ENCODE measurements around the gene KCNQ1. TPM values are rescaled to one million over a fixed set of nuclear protein-coding genes. Genes with fewer than 3 reads are reported as not detected.

The KCNQ1 gene
- total RNA-seq, 2 donors from 2014 or later: 4.4 to 25.3 TPM

GRCh38 chr11:2762031-2762380 lies 317.2 kb downstream of the KCNQ1 start:
- ATAC-seq (ENCODE audit: insufficient number of reproducible peaks, low FRiP score, low read depth) (no peak), DNase-seq (ENCODE audit: low spot score) (no peak)
- Histone ChIP-seq H3K4me3 (no peak overlapping the region), H3K4me1 (ENCODE audit: control insufficient read depth in 1 of 2, low read depth in 2 of 2) (no peaks in the 10 kb centered on the region), H3K9me3 (no peaks in the 10 kb centered on the region), H3K27me3 (replicated peaks; ENCODE audit: insufficient read depth) (no peaks in the 10 kb centered on the region), H3K27ac (no peak overlapping the region), H3K36me3 (no peaks in the 10 kb centered on the region)
- no peak for TF ChIP-seq CTCF (IDR thresholded peaks at IDR 0.05)

GRCh38 chr11:2762451-2762850 lies 317.6 kb downstream of the KCNQ1 start:
- no peak for ATAC-seq (ENCODE audit: insufficient number of reproducible peaks, low FRiP score, low read depth)
- no peaks in the 10 kb centered on the region for H3K36me3 ChIP-seq
- no peak overlapping the region for H3K4me3 ChIP-seq
- TF ChIP-seq CTCF (IDR thresholded peaks at IDR 0.05): no peak
- H3K27ac ChIP-seq: no peak overlapping the region
- H3K27me3 ChIP-seq (replicated peaks; ENCODE audit: insufficient read depth): no peaks in the 10 kb centered on the region
- no peak for DNase-seq (ENCODE audit: low spot score)
- H3K9me3 ChIP-seq: no peaks in the 10 kb centered on the region
- H3K4me1 ChIP-seq (ENCODE audit: control insufficient read depth in 1 of 2, low read depth in 2 of 2): no peaks in the 10 kb centered on the region

- H3K9me3 ChIP-seq: no peaks in the 10 kb centered on the region
- no peaks in the 10 kb centered on the region for H3K27me3 ChIP-seq (replicated peaks; ENCODE audit: insufficient read depth)
- H3K36me3 ChIP-seq: no peaks in the 10 kb centered on the region
- H3K27ac ChIP-seq: no peak overlapping the region
- H3K4me1 ChIP-seq (ENCODE audit: control insufficient read depth in 1 of 2, low read depth in 2 of 2): no peaks in the 10 kb centered on the region
- no peak overlapping the region for H3K4me3 ChIP-seq
- no peak for TF ChIP-seq CTCF (IDR thresholded peaks at IDR 0.05)
- DNase-seq (ENCODE audit: low spot score) (no peak), ATAC-seq (ENCODE audit: insufficient number of reproducible peaks, low FRiP score, low read depth) (no peak)
Measured at GRCh38 chr11:2763984-2764383, 319.2 kb downstream of the KCNQ1 start.

- Histone ChIP-seq H3K4me1 (ENCODE audit: control insufficient read depth in 1 of 2, low read depth in 2 of 2) (no peaks in the 10 kb centered on the region), H3K9me3 (no peaks in the 10 kb centered on the region), H3K4me3 (no peak overlapping the region), H3K27me3 (replicated peaks; ENCODE audit: insufficient read depth) (no peaks in the 10 kb centered on the region), H3K36me3 (no peaks in the 10 kb centered on the region), H3K27ac (no peak overlapping the region)
- DNase-seq (ENCODE audit: low spot score) (no peak), ATAC-seq (ENCODE audit: insufficient number of reproducible peaks, low FRiP score, low read depth) (no peak)
- no peak for TF ChIP-seq CTCF (IDR thresholded peaks at IDR 0.05)
Measured at GRCh38 chr11:2765491-2765890, 320.7 kb downstream of the KCNQ1 start.

GRCh38 chr11:2766166-2766565 lies 321.4 kb downstream of the KCNQ1 start:
- no peak for TF ChIP-seq CTCF (IDR thresholded peaks at IDR 0.05)
- Histone ChIP-seq H3K9me3 (no peaks in the 10 kb centered on the region), H3K27ac (no peak overlapping the region), H3K4me1 (ENCODE audit: control insufficient read depth in 1 of 2, low read depth in 2 of 2) (no peaks in the 10 kb centered on the region), H3K27me3 (replicated peaks; ENCODE audit: insufficient read depth) (no peaks in the 10 kb centered on the region), H3K36me3 (no peaks in the 10 kb centered on the region), H3K4me3 (no peak overlapping the region)
- DNase-seq (ENCODE audit: low spot score): no peak
- no peak for ATAC-seq (ENCODE audit: insufficient number of reproducible peaks, low FRiP score, low read depth)
